ENCODE data around the gene STPG3.

The STPG3 gene

DNA sequence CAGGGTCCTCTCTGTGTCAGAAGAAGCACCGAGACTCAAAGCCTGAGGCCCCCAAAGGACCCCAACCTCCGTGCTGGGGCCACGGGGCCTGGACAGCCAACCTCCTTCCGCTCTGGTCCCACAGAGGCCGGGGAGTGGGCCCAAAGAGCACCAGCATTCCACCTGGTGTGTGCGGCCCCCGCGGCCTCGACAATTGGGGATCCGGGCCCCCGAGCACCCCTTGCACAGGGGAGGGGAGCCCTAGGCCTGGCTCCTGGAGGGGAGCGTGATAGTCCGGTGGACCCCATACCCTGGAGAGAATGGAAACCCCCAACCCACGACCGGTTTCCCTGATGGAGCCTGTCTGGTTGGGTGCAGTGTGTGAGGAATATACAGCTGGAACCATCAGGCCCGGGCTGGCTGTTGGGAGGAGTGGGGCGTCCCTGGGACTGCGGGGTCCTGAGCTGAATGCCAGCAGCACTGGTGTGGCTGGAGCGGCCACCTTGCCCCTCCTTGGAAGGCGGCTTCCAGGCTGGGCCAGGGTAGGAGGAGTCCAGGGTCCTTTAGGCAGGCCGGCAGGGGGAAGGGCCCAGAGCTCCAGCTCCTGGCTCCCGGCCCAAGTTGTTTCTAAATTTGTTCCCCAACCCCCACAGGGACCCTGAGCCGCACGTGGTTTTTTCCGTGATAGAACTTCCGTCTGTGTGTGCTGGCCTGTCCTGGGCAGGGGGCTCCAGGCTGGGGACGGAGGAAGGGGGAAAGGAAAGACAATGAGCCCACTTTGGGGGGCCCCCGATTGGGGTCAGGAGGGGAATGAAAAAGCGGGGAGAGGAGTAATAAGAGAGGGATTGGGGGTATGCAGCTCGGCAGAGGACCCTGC is 25.6 kb downstream of the STPG3 start:
- peak overlapping the region; percentile 62 for H3K27ac ChIP-seq (ENCODE audit: insufficient read depth, low read depth, low read length, poor library complexity, severe bottlenecking)
- peaks cover 25% of the 10 kb centered on the region for H3K4me1 ChIP-seq (ENCODE audit: control insufficient read depth, insufficient read depth, low read length)
- H3K27me3 ChIP-seq (ENCODE audit: control insufficient read depth, insufficient read depth, low read length, poor library complexity, severe bottlenecking) = peaks cover 19% of the 10 kb centered on the region
- WGBS, 2 experiments = 52 to 53% methylated on average over 30 of the region's 30 CpGs
- no peaks in the 10 kb centered on the region for H3K36me3 ChIP-seq (ENCODE audit: control insufficient read depth, insufficient read depth, low read length)
- no peak overlapping the region for H3K4me3 ChIP-seq (ENCODE audit: insufficient read depth, low read depth, low read length)
- no peaks in the 10 kb centered on the region for H3K9me3 ChIP-seq (ENCODE audit: control insufficient read depth, low read length)

DNA sequence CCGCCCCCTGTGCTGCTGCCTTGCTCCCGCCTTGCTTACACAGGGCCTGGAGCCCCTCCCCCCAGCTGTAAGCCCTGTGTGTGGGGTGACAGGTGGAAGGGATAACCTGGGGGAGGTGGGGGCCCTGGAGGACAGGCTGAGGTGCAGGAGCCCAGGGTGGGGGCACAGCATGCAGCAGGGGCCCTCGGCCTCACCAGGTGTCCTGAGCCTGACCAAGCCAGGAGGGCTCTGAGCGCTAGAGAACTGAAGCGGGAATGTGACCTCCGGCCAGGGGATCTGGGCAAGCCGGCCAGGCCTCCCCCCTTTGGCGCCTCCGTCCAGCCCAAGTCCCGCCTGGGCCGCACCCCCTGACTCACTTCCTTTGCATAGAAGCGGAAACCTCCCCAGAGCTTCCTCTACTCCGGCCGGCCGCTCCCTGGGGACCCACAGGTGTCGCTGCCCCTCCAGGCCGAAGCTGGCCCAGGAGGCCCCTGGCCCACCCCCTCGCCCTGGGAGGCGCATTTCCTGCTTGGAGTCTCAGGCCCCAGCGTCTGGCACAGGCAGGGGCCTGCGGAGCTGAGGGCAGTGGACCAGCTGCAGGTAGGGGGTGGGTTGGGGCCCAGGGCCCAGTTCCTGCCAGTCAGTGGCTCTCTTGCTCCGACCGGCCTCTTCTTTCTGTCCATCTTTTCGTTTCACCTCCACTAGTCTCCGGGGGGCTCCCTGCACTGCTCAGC is 26.4 kb downstream of the STPG3 start, which contains the start of gene TOR4A:
TOR4A (plus strand) TSS at position 398 of the 713 bp plus-strand sequence. CDS start 964 bp downstream, outside the sequence.
- peak within 1 kb of the TSS; percentile 62 for H3K27ac ChIP-seq (ENCODE audit: insufficient read depth, low read depth, low read length, poor library complexity, severe bottlenecking)
- H3K27me3 ChIP-seq (ENCODE audit: control insufficient read depth, insufficient read depth, low read length, poor library complexity, severe bottlenecking) = peaks cover 19% of the 10 kb centered on the region
- 10 to 12% methylated on average over 25 of the region's 25 CpGs for WGBS, 2 experiments
- H3K4me3 ChIP-seq (ENCODE audit: insufficient read depth, low read depth, low read length) = peak within 1 kb of the TSS; percentile 31
- H3K9me3 ChIP-seq (ENCODE audit: control insufficient read depth, low read length) = no peaks in the 10 kb centered on the region
- H3K36me3 ChIP-seq (ENCODE audit: control insufficient read depth, insufficient read depth, low read length) = no peaks in the 10 kb centered on the region
- peaks cover 25% of the 10 kb centered on the region for H3K4me1 ChIP-seq (ENCODE audit: control insufficient read depth, insufficient read depth, low read length)

DNA sequence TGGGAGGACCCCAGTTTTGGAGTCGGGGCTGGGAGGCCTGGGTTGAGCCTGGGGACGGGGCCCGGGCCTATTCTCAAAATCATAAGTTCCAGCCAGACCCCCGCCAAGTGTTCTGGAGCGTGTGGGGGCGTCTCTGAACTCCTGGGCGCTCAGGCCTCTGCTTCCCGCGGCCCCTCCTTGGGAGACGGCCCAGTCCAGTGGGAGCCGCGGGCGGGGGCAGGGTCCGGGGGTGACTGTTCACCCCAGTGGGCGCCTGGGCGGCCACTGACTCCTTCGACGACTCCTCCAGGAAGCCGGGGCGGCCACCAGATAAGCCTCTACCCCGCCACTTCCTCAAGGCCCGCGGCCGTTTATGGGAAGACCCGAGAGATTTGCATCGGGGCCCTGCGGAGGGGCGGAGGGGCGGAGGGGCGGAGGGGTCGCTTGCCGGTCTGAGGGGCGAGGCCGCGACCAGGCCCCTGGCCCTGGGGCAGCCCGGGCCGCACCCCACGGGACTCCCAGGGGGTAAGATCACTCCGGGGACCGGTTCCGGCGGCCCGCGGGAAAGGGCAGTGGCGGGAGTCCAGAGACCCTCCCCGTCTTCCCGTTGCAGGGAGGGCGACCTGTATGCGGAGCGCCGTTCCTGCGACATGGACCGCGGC is 27.1 kb downstream of the STPG3 start:
- 23% methylated on average over 54 of the region's 54 CpGs for WGBS, 2 experiments
- H3K9me3 ChIP-seq (ENCODE audit: control insufficient read depth, low read length) = no peaks in the 10 kb centered on the region
- H3K27me3 ChIP-seq (ENCODE audit: control insufficient read depth, insufficient read depth, low read length, poor library complexity, severe bottlenecking) = peaks cover 19% of the 10 kb centered on the region
- H3K4me1 ChIP-seq (ENCODE audit: control insufficient read depth, insufficient read depth, low read length) = peaks cover 25% of the 10 kb centered on the region
- no peaks in the 10 kb centered on the region for H3K36me3 ChIP-seq (ENCODE audit: control insufficient read depth, insufficient read depth, low read length)
- no peak overlapping the region for H3K27ac ChIP-seq (ENCODE audit: insufficient read depth, low read depth, low read length, poor library complexity, severe bottlenecking)
- peak overlapping the region; percentile 31 for H3K4me3 ChIP-seq (ENCODE audit: insufficient read depth, low read depth, low read length)

DNA sequence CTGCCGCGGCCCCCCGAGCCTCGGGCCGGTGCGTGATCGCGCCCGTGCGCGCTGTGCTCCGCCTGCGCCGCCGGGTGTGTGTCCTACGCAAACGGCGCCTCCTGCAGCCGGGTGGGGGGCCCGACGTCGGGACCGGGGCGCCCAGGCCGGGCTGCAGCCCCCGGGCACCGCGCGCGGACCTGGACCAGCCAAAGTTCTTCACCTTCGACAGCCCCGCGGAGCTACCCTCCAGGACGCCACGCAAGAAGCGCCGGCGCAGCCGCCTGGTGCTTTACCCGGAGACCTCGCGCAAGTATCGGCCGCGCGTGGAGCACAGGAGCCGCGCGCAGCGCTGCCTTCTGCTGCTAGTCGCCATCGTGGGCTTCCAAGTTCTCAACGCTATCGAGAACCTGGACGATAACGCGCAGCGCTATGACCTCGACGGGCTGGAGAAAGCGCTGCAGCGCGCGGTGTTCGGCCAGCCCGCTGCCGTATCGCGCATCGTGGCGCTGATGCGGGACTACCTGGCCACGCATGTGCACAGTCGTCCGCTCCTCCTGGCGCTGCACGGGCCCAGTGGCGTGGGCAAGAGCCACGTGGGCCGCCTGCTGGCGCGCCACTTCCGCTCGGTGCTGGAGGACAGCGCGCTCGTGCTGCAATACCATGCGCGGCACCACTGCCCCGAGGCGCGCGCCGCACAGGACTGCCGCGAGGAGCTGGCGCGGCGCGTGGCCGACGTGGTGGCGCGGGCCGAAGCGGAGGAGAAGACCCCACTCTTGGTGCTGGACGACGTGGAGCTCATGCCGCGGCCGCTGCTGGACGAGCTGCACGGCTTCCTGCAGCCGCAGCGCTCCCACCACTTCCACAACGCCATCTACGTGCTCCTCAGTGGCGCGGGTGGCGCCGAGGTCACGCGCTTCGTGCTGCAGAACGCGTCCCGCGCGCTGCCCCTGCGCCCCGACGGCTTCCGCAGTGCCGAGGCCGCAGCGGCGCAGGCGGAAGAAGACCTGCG is 27.9 kb downstream of the STPG3 start:
- no peak overlapping the region for H3K27ac ChIP-seq (ENCODE audit: insufficient read depth, low read depth, low read length, poor library complexity, severe bottlenecking)
- no peaks in the 10 kb centered on the region for H3K36me3 ChIP-seq (ENCODE audit: control insufficient read depth, insufficient read depth, low read length)
- H3K4me3 ChIP-seq (ENCODE audit: insufficient read depth, low read depth, low read length) = peak overlapping the region; percentile 31
- peaks cover 19% of the 10 kb centered on the region for H3K27me3 ChIP-seq (ENCODE audit: control insufficient read depth, insufficient read depth, low read length, poor library complexity, severe bottlenecking)
- H3K9me3 ChIP-seq (ENCODE audit: control insufficient read depth, low read length) = no peaks in the 10 kb centered on the region
- peaks cover 25% of the 10 kb centered on the region for H3K4me1 ChIP-seq (ENCODE audit: control insufficient read depth, insufficient read depth, low read length)
- WGBS, 2 experiments = 85 to 86% methylated on average over 139 of the region's 139 CpGs

- Histone ChIP-seq H3K27me3 (ENCODE audit: control insufficient read depth, insufficient read depth, low read length, poor library complexity, severe bottlenecking) (peaks cover 19% of the 10 kb centered on the region), H3K4me1 (ENCODE audit: control insufficient read depth, insufficient read depth, low read length) (peaks cover 25% of the 10 kb centered on the region)
Observed at GRCh38 chr9:137279741-137280473, 28.8 kb downstream of the STPG3 start.

GRCh38 chr9:137280474-137281344 is 29.6 kb downstream of the STPG3 start:
- Histone ChIP-seq H3K27ac (ENCODE audit: insufficient read depth, low read depth, low read length, poor library complexity, severe bottlenecking) (no peak overlapping the region), H3K9me3 (ENCODE audit: control insufficient read depth, low read length) (no peaks in the 10 kb centered on the region), H3K36me3 (ENCODE audit: control insufficient read depth, insufficient read depth, low read length) (no peaks in the 10 kb centered on the region), H3K4me3 (ENCODE audit: insufficient read depth, low read depth, low read length) (no peak overlapping the region), H3K4me1 (ENCODE audit: control insufficient read depth, insufficient read depth, low read length) (peaks cover 22% of the 10 kb centered on the region), H3K27me3 (ENCODE audit: control insufficient read depth, insufficient read depth, low read length, poor library complexity, severe bottlenecking) (peaks cover 19% of the 10 kb centered on the region)
- WGBS, 2 experiments = 78 to 81% methylated on average over 85 of the region's 85 CpGs

More at GRCh38 chr9:137279741-137280473, 28.8 kb downstream of the STPG3 start:
- Histone ChIP-seq H3K36me3 (ENCODE audit: control insufficient read depth, insufficient read depth, low read length) (no peaks in the 10 kb centered on the region), H3K9me3 (ENCODE audit: control insufficient read depth, low read length) (no peaks in the 10 kb centered on the region), H3K4me3 (ENCODE audit: insufficient read depth, low read depth, low read length) (no peak overlapping the region), H3K27ac (ENCODE audit: insufficient read depth, low read depth, low read length, poor library complexity, severe bottlenecking) (no peak overlapping the region)
- 95% methylated on average over 41 of the region's 41 CpGs for WGBS, 2 experiments

DNA sequence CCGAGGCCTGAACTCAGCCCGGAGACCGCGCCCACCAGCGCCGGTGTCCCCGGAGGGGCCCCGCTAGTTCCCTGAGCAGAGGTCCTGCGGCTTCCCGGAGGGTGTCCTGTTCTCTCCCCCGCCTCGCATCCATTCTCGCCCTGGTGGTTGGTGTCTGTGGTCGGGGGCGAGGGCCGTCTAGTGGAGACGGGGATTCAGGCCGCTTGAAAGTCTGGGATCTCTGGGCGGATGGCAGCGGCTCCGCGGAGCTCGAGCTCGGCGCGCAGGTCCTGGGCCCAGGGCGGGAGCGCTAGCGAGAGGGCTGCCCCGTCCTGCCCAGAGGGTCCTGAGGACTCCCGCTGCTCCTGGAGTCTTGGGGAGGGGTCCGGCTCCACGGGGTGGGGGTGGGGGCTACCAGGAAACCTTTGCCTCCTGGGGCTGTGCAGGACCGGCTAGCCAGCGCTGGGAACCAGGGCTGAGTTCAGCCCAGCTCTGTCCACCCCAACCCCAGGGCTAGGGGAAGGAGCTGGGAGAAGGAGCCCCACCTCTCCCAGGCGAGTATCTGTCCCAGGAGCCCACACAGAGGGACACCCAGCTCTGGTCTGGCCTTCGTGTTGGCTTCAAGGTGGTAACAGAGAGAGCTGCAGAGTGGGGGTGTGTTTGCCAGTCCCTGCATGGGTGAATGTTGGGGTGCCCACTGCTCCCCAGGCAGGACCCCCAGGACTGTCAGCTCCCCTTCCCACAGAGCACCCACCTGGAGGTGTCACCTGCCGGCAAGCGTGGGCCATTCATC is 30.4 kb downstream of the STPG3 start:
- whole genome bisulfite sequencing, 2 experiments = 79 to 81% methylated on average over 39 of the region's 39 CpGs
- Histone ChIP-seq H3K9me3 (ENCODE audit: control insufficient read depth, low read length) (no peaks in the 10 kb centered on the region), H3K4me1 (ENCODE audit: control insufficient read depth, insufficient read depth, low read length) (peaks cover 14% of the 10 kb centered on the region), H3K27me3 (ENCODE audit: control insufficient read depth, insufficient read depth, low read length, poor library complexity, severe bottlenecking) (peaks cover 19% of the 10 kb centered on the region), H3K27ac (ENCODE audit: insufficient read depth, low read depth, low read length, poor library complexity, severe bottlenecking) (no peak overlapping the region), H3K4me3 (ENCODE audit: insufficient read depth, low read depth, low read length) (no peak overlapping the region), H3K36me3 (ENCODE audit: control insufficient read depth, insufficient read depth, low read length) (no peaks in the 10 kb centered on the region)

DNA sequence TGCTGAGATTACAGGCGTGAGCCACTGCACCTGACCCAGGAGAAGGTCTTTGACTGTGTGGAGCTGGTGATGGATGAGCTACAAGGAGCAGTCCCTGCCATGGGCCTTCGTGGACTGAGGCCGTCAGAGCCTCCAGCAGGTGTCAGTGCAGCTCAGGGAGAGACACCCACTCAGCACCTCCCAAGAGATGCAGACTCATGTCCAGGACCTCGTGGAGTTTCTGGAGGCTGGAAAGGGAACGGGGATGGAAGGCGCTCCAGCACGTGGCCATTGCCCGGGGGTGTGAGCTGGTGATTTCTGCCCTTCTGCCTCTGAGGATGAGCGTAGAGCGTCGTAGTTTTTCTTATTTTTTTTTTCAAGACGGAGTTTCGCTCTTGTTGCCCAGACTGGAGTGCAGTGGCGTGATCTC is 35.9 kb downstream of the STPG3 start:
- Histone ChIP-seq H3K36me3 (ENCODE audit: control insufficient read depth, insufficient read depth, low read length) (no peaks in the 10 kb centered on the region), H3K4me3 (ENCODE audit: insufficient read depth, low read depth, low read length) (no peak overlapping the region)
- WGBS, 2 experiments = 66 to 67% methylated on average over 14 of the region's 14 CpGs

More for the DNA sequence above, 35.9 kb downstream of the STPG3 start:
- Histone ChIP-seq H3K9me3 (ENCODE audit: control insufficient read depth, low read length) (no peaks in the 10 kb centered on the region), H3K27ac (ENCODE audit: insufficient read depth, low read depth, low read length, poor library complexity, severe bottlenecking) (no peak overlapping the region), H3K27me3 (ENCODE audit: control insufficient read depth, insufficient read depth, low read length, poor library complexity, severe bottlenecking) (no peaks in the 10 kb centered on the region), H3K4me1 (ENCODE audit: control insufficient read depth, insufficient read depth, low read length) (no peaks in the 10 kb centered on the region)
